ENCODE data around the gene OR13F1.

DNA sequence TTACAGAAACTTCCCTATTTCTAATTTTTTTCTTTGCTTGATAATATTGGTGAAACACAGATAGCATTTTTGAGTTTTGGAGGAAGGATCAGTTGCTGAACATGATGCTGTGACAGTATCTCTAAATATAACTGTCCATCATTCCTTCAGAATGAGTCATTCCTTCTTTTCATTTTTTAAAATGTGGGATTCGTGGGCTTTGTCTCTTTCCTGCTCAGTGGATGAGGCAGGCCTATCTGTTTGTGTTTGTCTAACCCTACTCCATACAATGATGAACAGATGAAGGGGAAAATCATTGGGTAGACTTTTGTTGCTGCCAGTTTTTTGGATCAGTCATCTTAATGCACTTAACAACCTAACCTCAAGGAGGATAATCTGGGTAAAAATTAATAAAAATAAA lies 49.2 kb downstream of the OR13F1 start:
- TF ChIP-seq, protein P1, sequence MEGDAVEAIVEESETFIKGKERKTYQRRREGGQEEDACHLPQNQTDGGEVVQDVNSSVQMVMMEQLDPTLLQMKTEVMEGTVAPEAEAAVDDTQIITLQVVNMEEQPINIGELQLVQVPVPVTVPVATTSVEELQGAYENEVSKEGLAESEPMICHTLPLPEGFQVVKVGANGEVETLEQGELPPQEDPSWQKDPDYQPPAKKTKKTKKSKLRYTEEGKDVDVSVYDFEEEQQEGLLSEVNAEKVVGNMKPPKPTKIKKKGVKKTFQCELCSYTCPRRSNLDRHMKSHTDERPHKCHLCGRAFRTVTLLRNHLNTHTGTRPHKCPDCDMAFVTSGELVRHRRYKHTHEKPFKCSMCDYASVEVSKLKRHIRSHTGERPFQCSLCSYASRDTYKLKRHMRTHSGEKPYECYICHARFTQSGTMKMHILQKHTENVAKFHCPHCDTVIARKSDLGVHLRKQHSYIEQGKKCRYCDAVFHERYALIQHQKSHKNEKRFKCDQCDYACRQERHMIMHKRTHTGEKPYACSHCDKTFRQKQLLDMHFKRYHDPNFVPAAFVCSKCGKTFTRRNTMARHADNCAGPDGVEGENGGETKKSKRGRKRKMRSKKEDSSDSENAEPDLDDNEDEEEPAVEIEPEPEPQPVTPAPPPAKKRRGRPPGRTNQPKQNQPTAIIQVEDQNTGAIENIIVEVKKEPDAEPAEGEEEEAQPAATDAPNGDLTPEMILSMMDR (conservative IDR thresholded peaks at IDR 0.05 in 1 of 2, IDR thresholded peaks at IDR 0.05 in 1 of 2; ENCODE audit: extremely low read depth in 1 of 2, insufficient read depth in 1 of 2, low read depth in 1 of 2, low read length in 2 of 2), result no peak
- no peak for TF ChIP-seq EZH2 (IDR thresholded peaks at IDR 0.05; ENCODE audit: borderline replicate concordance, low read length)
